Dendritic cell treated with granulocyte-macrophage colony-stimulating factor and Interleukin-4, amounts not matched to agents 40 ng/mL and 50 ng/mL, for 4 days (primary cell): ENCODE data around the gene FTCD.

Source experiments
- H3K27ac Mint-ChIP-seq: one replicate; pipeline ENCODE4 v1.8.0; 2022; ENCODE audit warnings: mild to moderate bottlenecking, mixed read lengths
- H3K27me3 Mint-ChIP-seq: one replicate; pipeline ENCODE4 v1.8.0; 2022; ENCODE audit warnings: mild to moderate bottlenecking, mixed read lengths
- H3K36me3 Mint-ChIP-seq: one replicate; pipeline ENCODE4 v1.8.0; 2022; ENCODE audit warnings: low read depth, mixed read lengths
- H3K4me1 Mint-ChIP-seq: one replicate; pipeline ENCODE4 v1.8.0; 2022; ENCODE audit warnings: low read depth, mixed read lengths
- H3K4me3 Mint-ChIP-seq: one replicate; pipeline ENCODE4 v1.8.0; 2022; ENCODE audit warnings: mild to moderate bottlenecking, moderate library complexity, mixed read lengths
- H3K9me3 Mint-ChIP-seq: one replicate; pipeline ENCODE4 v1.8.0; 2022; ENCODE audit warnings: mixed read lengths
- intact Hi-C: fragments of 100-400 bp; cut with micrococcal nuclease; formaldehyde crosslinking; loops from one replicate; pipeline ENCODE4 v1.15.0; 2022

FTCD gene

GRCh38 chr21:46104104-46104503 lies 51.3 kb downstream of the FTCD start:
- Mint-ChIP-seq H3K27ac (no peak overlapping the region), H3K27me3 (peaks cover 49% of the 10 kb centered on the region), H3K9me3 (peaks cover 47% of the 10 kb centered on the region), H3K36me3 (no peaks in the 10 kb centered on the region), H3K4me1 (no peaks in the 10 kb centered on the region), H3K4me3 (no peak overlapping the region)
- intact Hi-C loops = no loop called here

GRCh38 chr21:46100906-46101305 lies 54.5 kb downstream of the FTCD start:
- intact Hi-C loops = no loop called here
- H3K27ac Mint-ChIP-seq = no peak overlapping the region
- H3K27me3 Mint-ChIP-seq = peaks cover 64% of the 10 kb centered on the region
- peaks cover 28% of the 10 kb centered on the region for H3K9me3 Mint-ChIP-seq
- H3K36me3 Mint-ChIP-seq = no peaks in the 10 kb centered on the region
- H3K4me1 Mint-ChIP-seq = no peaks in the 10 kb centered on the region
- no peak overlapping the region for H3K4me3 Mint-ChIP-seq

- H3K4me1 Mint-ChIP-seq = no peaks in the 10 kb centered on the region
- intact Hi-C loops = no loop called here
- no peaks in the 10 kb centered on the region for H3K36me3 Mint-ChIP-seq
- H3K9me3 Mint-ChIP-seq = peaks cover 28% of the 10 kb centered on the region
- peaks cover 66% of the 10 kb centered on the region for H3K27me3 Mint-ChIP-seq
- no peak overlapping the region for H3K27ac Mint-ChIP-seq
- no peak overlapping the region for H3K4me3 Mint-ChIP-seq
Measured at GRCh38 chr21:46100426-46100825, 55.0 kb downstream of the FTCD start.

GRCh38 chr21:46100020-46100419 lies 55.4 kb downstream of the FTCD start:
- H3K36me3 Mint-ChIP-seq = no peaks in the 10 kb centered on the region
- H3K9me3 Mint-ChIP-seq = peaks cover 28% of the 10 kb centered on the region
- H3K27me3 Mint-ChIP-seq = peaks cover 66% of the 10 kb centered on the region
- intact Hi-C loops = no loop called here
- H3K4me1 Mint-ChIP-seq = no peaks in the 10 kb centered on the region
- no peak overlapping the region for H3K27ac Mint-ChIP-seq
- no peak overlapping the region for H3K4me3 Mint-ChIP-seq

GRCh38 chr21:46099476-46099875 lies 55.9 kb downstream of the FTCD start:
- no peaks in the 10 kb centered on the region for H3K4me1 Mint-ChIP-seq
- no peak overlapping the region for H3K4me3 Mint-ChIP-seq
- no peak overlapping the region for H3K27ac Mint-ChIP-seq
- H3K9me3 Mint-ChIP-seq = peaks cover 25% of the 10 kb centered on the region
- H3K27me3 Mint-ChIP-seq = peaks cover 64% of the 10 kb centered on the region
- intact Hi-C loops = no loop called here
- no peaks in the 10 kb centered on the region for H3K36me3 Mint-ChIP-seq

GRCh38 chr21:46098303-46099141 lies 56.9 kb downstream of the FTCD start:
- no peaks in the 10 kb centered on the region for H3K4me1 Mint-ChIP-seq
- no peak overlapping the region for H3K27ac Mint-ChIP-seq
- H3K27me3 Mint-ChIP-seq = peaks cover 58% of the 10 kb centered on the region
- intact Hi-C loops = no loop called here
- no peak overlapping the region for H3K4me3 Mint-ChIP-seq
- H3K36me3 Mint-ChIP-seq = no peaks in the 10 kb centered on the region
- peaks cover 16% of the 10 kb centered on the region for H3K9me3 Mint-ChIP-seq

- Mint-ChIP-seq H3K4me3 (no peak within 1 kb of the TSS), H3K27ac (no peak within 1 kb of the TSS), H3K9me3 (peaks cover 7% of the 10 kb centered on the region), H3K36me3 (no peaks in the 10 kb centered on the region), H3K27me3 (peaks cover 52% of the 10 kb centered on the region), H3K4me1 (no peaks in the 10 kb centered on the region)
- intact Hi-C loops = no loop called here
Measured at GRCh38 chr21:46097336-46098293, 57.8 kb downstream of the FTCD start, which contains the start of gene COL6A2. Gene COL6A2 (plus strand): TSS chr21:46098112.

GRCh38 chr21:46096596-46097335 lies 58.6 kb downstream of the FTCD start:
- H3K36me3 Mint-ChIP-seq = no peaks in the 10 kb centered on the region
- no peaks in the 10 kb centered on the region for H3K4me1 Mint-ChIP-seq
- intact Hi-C loops = no loop called here
- no peaks in the 10 kb centered on the region for H3K9me3 Mint-ChIP-seq
- peaks cover 46% of the 10 kb centered on the region for H3K27me3 Mint-ChIP-seq
- no peak overlapping the region for H3K4me3 Mint-ChIP-seq
- H3K27ac Mint-ChIP-seq = no peak overlapping the region

- H3K27ac Mint-ChIP-seq = no peak overlapping the region
- peaks cover 40% of the 10 kb centered on the region for H3K27me3 Mint-ChIP-seq
- H3K36me3 Mint-ChIP-seq = no peaks in the 10 kb centered on the region
- H3K9me3 Mint-ChIP-seq = peaks cover 6% of the 10 kb centered on the region
- H3K4me3 Mint-ChIP-seq = no peak overlapping the region
- intact Hi-C loops = no loop called here
- H3K4me1 Mint-ChIP-seq = no peaks in the 10 kb centered on the region
Measured at GRCh38 chr21:46095814-46096595, 59.4 kb downstream of the FTCD start.

- Mint-ChIP-seq H3K36me3 (no peaks in the 10 kb centered on the region), H3K4me1 (no peaks in the 10 kb centered on the region), H3K9me3 (peaks cover 14% of the 10 kb centered on the region), H3K27me3 (peaks cover 32% of the 10 kb centered on the region), H3K4me3 (no peak overlapping the region), H3K27ac (no peak overlapping the region)
- intact Hi-C loops = no loop called here
Measured at GRCh38 chr21:46095083-46095719, 60.2 kb downstream of the FTCD start.

- H3K9me3 Mint-ChIP-seq = peaks cover 21% of the 10 kb centered on the region
- no peaks in the 10 kb centered on the region for H3K4me1 Mint-ChIP-seq
- intact Hi-C loops = no loop called here
- peaks cover 25% of the 10 kb centered on the region for H3K27me3 Mint-ChIP-seq
- H3K36me3 Mint-ChIP-seq = no peaks in the 10 kb centered on the region
- H3K4me3 Mint-ChIP-seq = no peak overlapping the region
- H3K27ac Mint-ChIP-seq = no peak overlapping the region
Measured at GRCh38 chr21:46094401-46095082, 60.8 kb downstream of the FTCD start.

- Mint-ChIP-seq H3K27me3 (peaks cover 20% of the 10 kb centered on the region), H3K27ac (no peak overlapping the region), H3K4me1 (no peaks in the 10 kb centered on the region), H3K9me3 (peaks cover 24% of the 10 kb centered on the region), H3K4me3 (no peak overlapping the region), H3K36me3 (no peaks in the 10 kb centered on the region)
- intact Hi-C loops = no loop called here
Measured at GRCh38 chr21:46093668-46094400, 61.5 kb downstream of the FTCD start.
